RWPE2 (cell line): ENCODE results near the gene ETNK1.

ENCODE experiments used
- ATAC-seq: fragments of 200-7000 bp; cut with Tn5 transposase; 3 replicates; pipeline ENCODE4 v1.9.1; 2021; ENCODE audit warnings: low read depth
- DNase-seq: peaks from one replicate; pipeline ENCODE4 v3.0.0-alpha.2; 2020; ENCODE audit warnings: low spot score
- H3K27ac ChIP-seq: fragments of 450-650 bp; 2 replicates; pipeline ENCODE4 v1.5.1; 2017; ENCODE audit warnings: mild to moderate bottlenecking; ENCODE audit not compliant: poor library complexity, severe bottlenecking
- H3K27me3 ChIP-seq: fragments of 250-450 bp; sonication (Bioruptor Pico); 2 replicates; pipeline ENCODE4 v1.5.1; 2021; ENCODE audit warnings: mild to moderate bottlenecking, moderate library complexity; ENCODE audit not compliant: insufficient read depth, poor library complexity, severe bottlenecking
- H3K36me3 ChIP-seq: fragments of 250-450 bp; sonication (Bioruptor Pico); 2 replicates; pipeline ENCODE4 v1.5.1; 2020; ENCODE audit warnings: low read depth, mild to moderate bottlenecking, moderate library complexity
- H3K4me1 ChIP-seq: fragments of 250-450 bp; sonication (Bioruptor Pico); 2 replicates; pipeline ENCODE4 v1.5.1; 2021; ENCODE audit warnings: mild to moderate bottlenecking, moderate library complexity; ENCODE audit not compliant: insufficient read depth, poor library complexity, severe bottlenecking
- H3K4me3 ChIP-seq: fragments of 250-450 bp; sonication (Bioruptor Pico); 2 replicates; pipeline ENCODE4 v1.5.1; 2021; ENCODE audit warnings: mild to moderate bottlenecking, moderate library complexity; ENCODE audit not compliant: severe bottlenecking
- H3K9me3 ChIP-seq: fragments of 250-450 bp; sonication (Bioruptor Pico); 2 replicates; pipeline ENCODE4 v1.5.1; 2021; ENCODE audit warnings: mild to moderate bottlenecking, moderate library complexity; ENCODE audit not compliant: severe bottlenecking
- CTCF ChIP-seq: fragments of 450-650 bp; IDR thresholded peaks from one replicate; pipeline ENCODE4 v1.5.1; 2017; ENCODE audit warnings: mild to moderate bottlenecking, moderate library complexity; ENCODE audit not compliant: poor library complexity, severe bottlenecking

The ETNK1 gene

GRCh38 chr12:22641353-22642053, 16.5 kb downstream of the ETNK1 start:
- H3K9me3 ChIP-seq, result no peaks in the 10 kb centered on the region
- no peak overlapping the region for H3K4me3 ChIP-seq
- H3K27ac ChIP-seq, result no peak overlapping the region
- no peaks in the 10 kb centered on the region for H3K27me3 ChIP-seq
- DNase-seq, result no peak
- H3K36me3 ChIP-seq, result no peaks in the 10 kb centered on the region
- no peak for ATAC-seq
- no peaks in the 10 kb centered on the region for H3K4me1 ChIP-seq
- no peak for TF ChIP-seq CTCF

DNA sequence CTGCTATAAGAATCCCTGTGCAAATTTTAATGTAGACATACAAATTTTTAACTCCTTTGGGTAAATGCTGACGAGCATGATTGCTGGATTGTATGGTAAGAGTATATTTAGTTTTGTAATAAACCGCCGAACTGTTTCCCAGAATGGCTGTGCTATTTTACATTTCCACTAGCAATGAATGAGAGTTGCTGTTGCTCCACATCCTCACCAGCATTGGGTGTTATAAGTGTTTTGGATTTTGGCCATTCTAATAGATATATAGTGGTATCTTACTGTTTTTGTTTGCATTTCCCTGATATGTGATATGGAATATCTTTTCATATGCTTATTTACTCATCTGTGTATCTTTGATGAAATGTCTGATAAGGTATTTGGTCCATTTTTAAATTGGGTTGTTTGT, 23.7 kb downstream of the ETNK1 start:
- Histone ChIP-seq H3K4me3 (no peak overlapping the region), H3K9me3 (no peaks in the 10 kb centered on the region), H3K27ac (no peak overlapping the region), H3K27me3 (no peaks in the 10 kb centered on the region), H3K36me3 (no peaks in the 10 kb centered on the region), H3K4me1 (no peaks in the 10 kb centered on the region)
- no peak for TF ChIP-seq CTCF
- ATAC-seq, result no peak
- no peak for DNase-seq

DNA sequence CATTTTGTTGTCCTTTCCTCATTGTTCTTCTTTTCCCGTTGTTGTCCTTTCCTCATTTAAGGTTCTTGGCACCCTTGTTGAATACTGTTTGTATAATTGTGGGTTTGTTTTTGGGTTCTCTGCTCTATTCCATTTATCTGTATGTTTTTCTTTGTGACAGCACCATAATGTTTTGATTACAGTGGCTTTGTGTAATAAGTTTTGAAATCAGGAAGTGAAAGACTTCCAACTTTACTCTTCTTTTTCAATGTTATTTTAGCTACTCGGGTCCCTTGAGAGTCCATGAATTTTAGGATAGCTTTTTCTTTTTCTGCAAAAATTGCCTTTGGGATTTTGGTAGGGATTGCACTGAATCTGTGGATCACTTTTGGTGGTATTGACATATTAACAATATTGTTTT, 28.1 kb downstream of the ETNK1 start:
- Histone ChIP-seq H3K4me3 (no peak overlapping the region), H3K9me3 (no peaks in the 10 kb centered on the region), H3K27me3 (no peaks in the 10 kb centered on the region), H3K36me3 (no peaks in the 10 kb centered on the region), H3K27ac (no peak overlapping the region), H3K4me1 (peaks cover 5% of the 10 kb centered on the region)
- no peak for TF ChIP-seq CTCF
- ATAC-seq (no peak), DNase-seq (no peak)

DNA sequence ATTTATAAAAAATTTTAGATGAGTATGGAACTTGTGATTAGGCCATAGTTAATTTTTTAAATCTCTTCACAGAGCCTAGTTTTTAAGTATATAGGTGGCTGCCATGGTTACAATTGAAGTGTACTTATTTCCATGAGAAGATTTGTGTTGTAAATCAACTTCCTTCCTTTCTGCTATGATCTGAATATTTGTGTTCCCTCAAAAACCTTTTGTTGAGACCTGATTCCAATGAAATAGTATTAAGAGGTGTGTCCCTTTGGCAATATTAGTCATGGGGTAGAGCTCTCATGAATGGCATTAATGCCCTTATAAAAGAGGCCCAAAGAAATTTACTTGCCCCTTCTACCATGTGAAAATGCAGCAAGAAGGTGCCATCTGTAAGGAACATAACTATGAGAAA, 28.8 kb downstream of the ETNK1 start:
- Histone ChIP-seq H3K9me3 (no peaks in the 10 kb centered on the region), H3K27ac (no peak overlapping the region), H3K36me3 (no peaks in the 10 kb centered on the region), H3K4me1 (peaks cover 5% of the 10 kb centered on the region), H3K27me3 (no peaks in the 10 kb centered on the region), H3K4me3 (no peak overlapping the region)
- TF ChIP-seq CTCF, result no peak
- DNase-seq (no peak), ATAC-seq (no peak)

DNA sequence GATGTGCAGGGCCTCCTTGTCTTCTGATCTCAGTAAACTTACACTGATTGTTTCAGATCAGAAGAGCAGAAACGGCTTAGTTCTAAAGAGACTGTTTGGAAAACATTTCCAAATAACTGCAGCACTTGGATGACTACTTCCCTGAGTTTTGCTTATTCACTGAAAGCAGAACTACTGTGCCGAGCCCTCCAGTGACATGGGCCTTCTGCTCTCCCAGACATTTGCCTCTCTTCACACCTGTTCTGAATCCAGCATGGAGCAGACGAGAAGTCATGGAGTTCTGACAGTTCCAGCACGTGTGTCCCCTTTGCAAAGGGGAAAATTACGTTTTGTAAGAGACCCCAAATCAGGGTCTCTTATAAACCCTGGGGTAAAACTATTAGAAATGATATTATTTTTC, 31.4 kb downstream of the ETNK1 start:
- H3K4me3 ChIP-seq, result no peak overlapping the region
- peaks cover 5% of the 10 kb centered on the region for H3K4me1 ChIP-seq
- H3K27me3 ChIP-seq, result no peaks in the 10 kb centered on the region
- ATAC-seq (no peak), DNase-seq (no peak)
- no peaks in the 10 kb centered on the region for H3K36me3 ChIP-seq
- H3K9me3 ChIP-seq, result no peaks in the 10 kb centered on the region
- no peak overlapping the region for H3K27ac ChIP-seq
- TF ChIP-seq CTCF, result no peak
